Measurements from ENCODE around the gene PRKRIP1. TPM values are rescaled to one million over a fixed set of nuclear protein-coding genes. Genes with fewer than 3 reads are reported as not detected.
A peak's percentile ranks its signal among the peaks of the same experiment; 100 is the strongest.
"Not testable (repeated sequence)": the region's sequence is repeated elsewhere in the genome, so short reads cannot be mapped to it uniquely, and the experiment has no call there.

Gene PRKRIP1
- total RNA-seq, 6 experiments from 2014 or later = 6.1 to 9.8 (median 8.9) TPM

DNA sequence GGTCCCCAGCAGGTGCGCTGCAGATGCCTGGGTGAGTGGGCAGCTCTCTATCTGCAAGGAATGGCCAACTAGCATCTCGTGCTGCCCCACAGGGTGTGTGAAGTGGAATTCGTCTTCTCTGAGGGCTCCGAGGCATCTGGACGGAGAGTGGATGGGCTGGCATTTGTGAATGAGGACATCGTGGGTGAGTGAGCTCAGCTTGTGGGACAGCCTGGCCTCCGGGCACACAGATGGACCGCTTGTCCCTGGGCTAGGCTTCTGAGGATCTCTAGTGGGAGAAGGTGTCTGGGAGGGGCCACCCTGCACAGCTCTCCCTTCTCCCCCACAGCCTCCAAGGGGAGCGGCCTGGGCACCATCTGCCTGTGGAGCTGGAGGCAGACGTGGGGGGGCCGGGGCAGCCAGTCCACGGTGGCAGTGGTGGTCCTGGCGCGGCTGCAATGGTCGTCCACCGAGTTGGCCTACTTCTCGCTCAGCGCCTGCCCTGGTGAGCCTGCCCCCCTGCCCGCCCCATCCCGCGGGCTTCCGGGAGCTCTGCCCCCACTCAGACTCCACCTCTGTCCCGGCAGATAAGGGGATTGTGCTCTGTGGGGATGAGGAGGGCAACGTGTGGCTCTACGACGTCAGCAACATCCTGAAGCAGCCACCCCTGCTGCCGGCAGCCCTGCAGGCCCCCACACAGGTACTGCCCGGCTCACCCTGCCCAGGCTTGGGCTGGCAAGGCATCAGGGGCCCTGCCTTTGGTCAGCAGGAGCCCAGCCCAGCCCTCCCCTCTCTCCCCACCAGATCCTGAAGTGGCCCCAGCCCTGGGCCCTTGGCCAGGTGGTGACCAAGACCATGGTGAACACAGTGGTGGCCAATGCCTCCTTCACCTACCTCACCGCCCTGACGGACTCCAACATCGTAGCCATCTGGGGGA is 76.2 kb downstream of the PRKRIP1 start:
- Histone ChIP-seq H3K9me3 (no peaks in the 10 kb centered on the region), H3K27ac (no peak overlapping the region), H3K27me3 (no peaks in the 10 kb centered on the region), H3K4me1 (peaks cover 0 to 33% (median 10%) of the 10 kb centered on the region in 4 donors), H3K4me3 (no peak overlapping the region), H3K36me3 (peaks cover 0 to 12% (median 1%) of the 10 kb centered on the region in 4 donors)
- WGBS (ENCODE audit: insufficient coverage, low coverage, low lambda C conversion rate, missing lambda C conversion rate) = 100% methylated on average over 3 of the region's 31 CpGs
- TF ChIP-seq POLR2A (IDR thresholded peaks at IDR 0.05) = no peak
- TF ChIP-seq, protein P1, sequence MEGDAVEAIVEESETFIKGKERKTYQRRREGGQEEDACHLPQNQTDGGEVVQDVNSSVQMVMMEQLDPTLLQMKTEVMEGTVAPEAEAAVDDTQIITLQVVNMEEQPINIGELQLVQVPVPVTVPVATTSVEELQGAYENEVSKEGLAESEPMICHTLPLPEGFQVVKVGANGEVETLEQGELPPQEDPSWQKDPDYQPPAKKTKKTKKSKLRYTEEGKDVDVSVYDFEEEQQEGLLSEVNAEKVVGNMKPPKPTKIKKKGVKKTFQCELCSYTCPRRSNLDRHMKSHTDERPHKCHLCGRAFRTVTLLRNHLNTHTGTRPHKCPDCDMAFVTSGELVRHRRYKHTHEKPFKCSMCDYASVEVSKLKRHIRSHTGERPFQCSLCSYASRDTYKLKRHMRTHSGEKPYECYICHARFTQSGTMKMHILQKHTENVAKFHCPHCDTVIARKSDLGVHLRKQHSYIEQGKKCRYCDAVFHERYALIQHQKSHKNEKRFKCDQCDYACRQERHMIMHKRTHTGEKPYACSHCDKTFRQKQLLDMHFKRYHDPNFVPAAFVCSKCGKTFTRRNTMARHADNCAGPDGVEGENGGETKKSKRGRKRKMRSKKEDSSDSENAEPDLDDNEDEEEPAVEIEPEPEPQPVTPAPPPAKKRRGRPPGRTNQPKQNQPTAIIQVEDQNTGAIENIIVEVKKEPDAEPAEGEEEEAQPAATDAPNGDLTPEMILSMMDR (IDR thresholded peaks at IDR 0.05) = no peak
- ATAC-seq = no peak
- DNase-seq = peak; percentile 22 to 56 (median 47)
- intact Hi-C loops (cut with DNase I) = no loop called here

DNA sequence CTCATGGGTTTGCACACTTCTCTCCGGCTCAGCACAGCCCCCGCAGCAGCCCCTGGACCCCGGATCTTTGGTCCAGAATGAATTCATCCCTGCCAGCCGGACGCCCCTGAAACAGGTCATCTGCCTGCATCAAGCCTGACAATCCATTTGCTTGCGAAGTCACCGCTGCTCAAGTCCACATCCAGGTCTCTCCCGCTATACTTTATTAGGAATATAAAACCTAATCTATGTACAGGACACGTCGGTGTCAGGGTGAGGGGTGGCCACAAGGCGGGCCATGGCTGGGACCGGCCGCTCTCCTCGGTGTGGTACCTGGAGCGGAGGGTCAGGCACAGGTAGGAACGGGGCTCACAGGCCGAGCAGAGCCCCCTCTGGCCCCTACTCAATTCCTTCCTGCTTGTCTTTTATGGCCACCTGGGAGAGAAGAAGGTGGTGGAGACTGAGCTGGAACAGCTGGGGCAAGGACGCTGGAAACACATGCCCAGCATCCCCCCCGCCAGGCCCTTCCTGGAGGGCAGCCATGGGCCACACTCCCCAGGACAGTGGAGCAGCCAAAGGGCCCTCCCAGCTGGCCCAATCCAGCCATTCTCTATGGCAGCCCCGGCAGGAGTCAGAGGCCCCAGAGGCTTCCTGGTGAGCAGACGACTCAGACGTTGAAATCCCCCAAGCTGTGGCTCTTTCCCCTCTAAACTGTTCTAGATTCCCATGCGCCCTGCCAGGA is 77.3 kb downstream of the PRKRIP1 start:
- intact Hi-C loops (cut with DNase I) = no loop called here
- H3K36me3 ChIP-seq = peaks cover 0 to 12% (median 1%) of the 10 kb centered on the region in 4 donors
- peak; percentile 13 to 49 (median 42) for DNase-seq

DNA sequence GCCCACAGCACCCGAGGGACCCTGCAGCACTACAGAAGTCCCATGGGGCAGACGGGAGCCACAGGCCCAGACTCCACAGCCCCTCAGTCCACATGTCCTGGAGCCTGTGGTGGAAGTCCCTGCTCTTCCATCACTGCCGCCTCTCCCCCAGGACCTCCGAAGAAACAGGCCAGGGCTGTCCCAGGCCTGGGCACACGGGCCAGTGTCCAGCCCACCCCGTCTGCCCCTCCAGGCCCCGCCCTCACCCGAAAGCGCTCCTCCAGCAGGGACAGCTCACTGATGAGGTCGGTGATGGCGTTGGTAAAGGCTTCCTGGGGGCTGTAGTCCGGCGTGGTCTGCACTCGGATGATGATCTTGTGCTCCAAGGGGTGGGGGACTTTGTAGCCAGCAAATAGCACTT is 78.0 kb downstream of the PRKRIP1 start:
- WGBS (ENCODE audit: insufficient coverage, low coverage, low lambda C conversion rate, missing lambda C conversion rate) = no CpG with 5 or more reads among the region's 14 CpGs
- H3K27me3 ChIP-seq; intact Hi-C loops (cut with DNase I); H3K27ac ChIP-seq; H3K4me3 ChIP-seq; H3K9me3 ChIP-seq; ATAC-seq: not testable (repeated sequence)
- Histone ChIP-seq H3K4me1 (peaks cover 0 to 20% (median 6%) of the 10 kb centered on the region in 4 donors), H3K36me3 (peaks cover 0 to 12% (median 1%) of the 10 kb centered on the region in 4 donors)
- DNase-seq = peak; percentile 5 to 28 (median 27)

More for the DNA sequence above, 77.3 kb downstream of the PRKRIP1 start:
- no peak overlapping the region for H3K27ac ChIP-seq
- ATAC-seq = no peak
- peaks cover 0 to 27% (median 10%) of the 10 kb centered on the region in 4 donors for H3K4me1 ChIP-seq
- no peaks in the 10 kb centered on the region for H3K27me3 ChIP-seq
- TF ChIP-seq, protein P1 (IDR thresholded peaks at IDR 0.05) = no peak
- no peak for TF ChIP-seq POLR2A (IDR thresholded peaks at IDR 0.05)
- WGBS (ENCODE audit: insufficient coverage, low coverage, low lambda C conversion rate, missing lambda C conversion rate) = 78% methylated on average over 11 of the region's 23 CpGs
- H3K4me3 ChIP-seq = no peak overlapping the region
- no peaks in the 10 kb centered on the region for H3K9me3 ChIP-seq

DNA sequence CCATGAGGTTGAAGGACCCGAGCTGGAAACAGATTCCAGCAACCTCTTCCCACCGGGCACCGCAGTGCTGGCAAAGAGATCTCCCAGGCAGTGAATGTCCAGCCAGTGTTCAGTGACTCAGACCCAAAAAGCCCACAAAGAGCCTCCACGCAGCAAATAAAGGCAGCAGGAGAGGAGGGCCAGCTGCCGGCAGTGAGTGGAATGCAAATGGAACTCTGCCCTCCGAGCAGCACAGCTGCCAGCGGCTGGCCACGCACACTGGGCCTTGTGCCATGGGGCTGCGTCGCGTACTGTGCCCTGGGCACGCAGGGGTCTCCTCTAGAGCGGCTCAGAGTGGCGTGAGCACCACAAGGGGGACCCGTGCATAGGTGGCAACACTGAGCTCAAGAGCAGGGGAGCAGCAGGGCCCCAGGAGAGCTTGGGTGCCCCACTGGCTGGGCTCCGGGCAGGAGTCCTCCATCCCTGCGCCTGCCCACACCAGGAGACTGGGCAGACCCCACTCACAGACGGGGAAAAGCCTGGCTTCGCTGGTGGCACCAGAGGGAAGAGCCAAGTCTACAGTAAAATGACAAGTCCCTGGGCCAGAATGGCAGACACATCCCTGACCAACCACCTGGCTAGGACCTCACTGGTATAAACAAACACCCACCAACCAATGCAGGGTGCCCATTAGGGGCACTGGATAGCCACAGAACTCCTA is 78.7 kb downstream of the PRKRIP1 start:
- intact Hi-C loops (cut with DNase I); H3K27ac ChIP-seq; H3K4me3 ChIP-seq; H3K9me3 ChIP-seq; H3K27me3 ChIP-seq: not testable (repeated sequence)
- Histone ChIP-seq H3K4me1 (peaks cover 0 to 13% (median 3%) of the 10 kb centered on the region in 4 donors), H3K36me3 (peaks cover 0 to 12% (median 1%) of the 10 kb centered on the region in 4 donors)
- DNase-seq (peak; percentile 19 to 46 (median 36)), ATAC-seq (peak in 3 of 4 donors; percentile 1 to 4 (median 2))
- WGBS (ENCODE audit: insufficient coverage, low coverage, low lambda C conversion rate, missing lambda C conversion rate) = 82% methylated on average over 2 of the region's 19 CpGs

Small RNA genes within 50 kb of the gene (microRNA-seq; reads per million reads assigned to microRNA genes)
- gene MIR4467 (0 reads per million in 2 donors), gene MIR5090 (3.5 to 3.9 reads per million in 2 donors), gene MIR548O (0 reads per million in 2 donors)

Small RNA genes within 50 kb of the gene (small RNA-seq; reads per million reads assigned to genes)
- gene AC091390.4 (0 reads per million in 2 experiments), gene MIR548O (0 reads per million in 2 experiments)

Other genes with a start within 250 kb of the PRKRIP1 start
- gene SH2B2, start 109.5 kb upstream of the PRKRIP1 start, total RNA-seq = 1 to 10 TPM; 1.7 to 3.1 (median 2.6) TPM
- not detected for gene SPDYE6, start 39.9 kb upstream of the PRKRIP1 start, total RNA-seq
- gene ORAI2, start 37.2 kb downstream of the PRKRIP1 start, total RNA-seq = 1 to 10 TPM; 1.2 to 4.2 (median 2.6) TPM
- 10 to 100 TPM in 1 of 6 experiments, 1 to 10 TPM in 5; 3.7 to 11.7 (median 5.6) TPM for gene ALKBH4, start 68.5 kb downstream of the PRKRIP1 start, total RNA-seq
- gene LRWD1, start 68.6 kb downstream of the PRKRIP1 start, total RNA-seq = 10 to 100 TPM in 4 of 6 experiments, 1 to 10 TPM in 2; 8.3 to 15.5 (median 12.9) TPM
- 10 to 100 TPM; 18.8 to 27.1 (median 20.3) TPM for gene POLR2J, start 82.6 kb downstream of the PRKRIP1 start, total RNA-seq
- 1 to 10 TPM; 1.1 to 3.4 (median 2.7) TPM for gene RASA4B, start 121.4 kb downstream of the PRKRIP1 start, total RNA-seq
- gene UPK3BL2, start 147.3 kb downstream of the PRKRIP1 start, total RNA-seq = 10 to 100 TPM in 2 of 6 experiments, 1 to 10 TPM in 2, under 1 TPM in 1, not detected in 1; 0.43 to 10.8 (median 7.9) TPM
- gene SPDYE2, start 154.9 kb downstream of the PRKRIP1 start, total RNA-seq = under 1 TPM in 2 of 6 experiments, not detected in 4; 0.13 to 0.30 TPM
- 10 to 100 TPM in 4 of 6 experiments, 1 to 10 TPM in 2; 6.3 to 25.3 (median 12.9) TPM for gene POLR2J3, start 176.2 kb downstream of the PRKRIP1 start, total RNA-seq
- 10 to 100 TPM in 1 of 6 experiments, 1 to 10 TPM in 5; 1.9 to 10.5 (median 7.2) TPM for gene RASA4, start 220.4 kb downstream of the PRKRIP1 start, total RNA-seq
- 10 to 100 TPM in 2 of 6 experiments, 1 to 10 TPM in 4; 6.2 to 12.4 (median 8.8) TPM for gene UPK3BL1, start 246.4 kb downstream of the PRKRIP1 start, total RNA-seq